HEK293T (cell line): ENCODE measurements around the gene LASP1.

Source experiments
- CTCF ChIA-PET: fragments of 350-600 bp; formaldehyde crosslinking; extraction: SDS; loops from one replicate; lab custom pipeline; 2021; ENCODE audit warnings: antibody characterized with exemption, inconsistent platforms; lab: Yijun Ruan, JAX
- POLR2A ChIA-PET: fragments of 350-600 bp; formaldehyde crosslinking; extraction: SDS; loops from one replicate; lab custom pipeline; 2020; ENCODE audit warnings: antibody characterized with exemption, inconsistent platforms; lab: Yijun Ruan, JAX
- DNase-seq: peaks from one replicate; pipeline ENCODE4 v3.0.0; 2012; ENCODE audit warnings: mixed read lengths; ENCODE audit errors: extremely low spot score
- ARNT ChIP-seq: fragments of 450-650 bp; IDR thresholded peaks from 2 replicates; pipeline ENCODE4 v1.6.1; 2017; ENCODE audit warnings: mild to moderate bottlenecking
- BHLHE40 ChIP-seq: fragments of 450-650 bp; IDR thresholded peaks from 2 replicates; pipeline ENCODE4 v1.6.1; 2016; ENCODE audit warnings: mild to moderate bottlenecking, moderate library complexity, borderline replicate concordance
- CTBP1 ChIP-seq: fragments of 450-650 bp; IDR thresholded peaks from 2 replicates; pipeline ENCODE4 v1.6.1; 2016; ENCODE audit warnings: borderline replicate concordance
- ELF4 ChIP-seq: fragments of 450-650 bp; IDR thresholded peaks from 2 replicates; pipeline ENCODE4 v1.6.1; 2017; ENCODE audit warnings: antibody characterized with exemption
- FOXA1 ChIP-seq: fragments of 450-650 bp; IDR thresholded peaks from 2 replicates; pipeline ENCODE4 v1.6.1; 2016; ENCODE audit warnings: mild to moderate bottlenecking
- FOXK2 ChIP-seq: fragments of 450-650 bp; IDR thresholded peaks from 2 replicates; pipeline ENCODE4 v1.6.1; 2016; ENCODE audit warnings: mild to moderate bottlenecking
- FOXM1 ChIP-seq: fragments of 450-650 bp; IDR thresholded peaks from 2 replicates; pipeline ENCODE4 v1.6.1; 2017; ENCODE audit warnings: mild to moderate bottlenecking, borderline replicate concordance
- HDGF ChIP-seq: fragments of 450-650 bp; IDR thresholded peaks from 2 replicates; pipeline ENCODE4 v1.6.1; 2017; ENCODE audit warnings: antibody characterized with exemption, borderline replicate concordance
- L3MBTL2 ChIP-seq: fragments of 450-650 bp; conservative IDR thresholded peaks from 2 replicates; pipeline ENCODE4 v1.6.1; 2016; ENCODE audit warnings: mild to moderate bottlenecking
- LEF1 ChIP-seq: fragments of 450-650 bp; IDR thresholded peaks from 2 replicates; pipeline ENCODE4 v1.6.1; 2017; ENCODE audit warnings: mild to moderate bottlenecking, borderline replicate concordance
- NFRKB ChIP-seq: fragments of 450-650 bp; IDR thresholded peaks from 2 replicates; pipeline ENCODE4 v1.6.1; 2016; ENCODE audit warnings: mild to moderate bottlenecking, moderate library complexity
- SP1 ChIP-seq: fragments of 450-650 bp; IDR thresholded peaks from 2 replicates; pipeline ENCODE4 v1.6.1; 2017
- SUZ12 ChIP-seq: fragments of 450-650 bp; IDR thresholded peaks from 2 replicates; pipeline ENCODE4 v1.6.1; 2016; ENCODE audit warnings: mild to moderate bottlenecking
- TARDBP ChIP-seq: fragments of 450-650 bp; IDR thresholded peaks from 2 replicates; pipeline ENCODE4 v1.6.1; 2016
- ZNF384 ChIP-seq: fragments of 450-650 bp; IDR thresholded peaks from 2 replicates; pipeline ENCODE4 v1.6.1; 2016
- TF ChIP-seq, protein P1 (sequence below): fragments of 450-650 bp; IDR thresholded peaks from 2 replicates; pipeline ENCODE4 v1.6.1; 2016

LASP1 gene, protein sequence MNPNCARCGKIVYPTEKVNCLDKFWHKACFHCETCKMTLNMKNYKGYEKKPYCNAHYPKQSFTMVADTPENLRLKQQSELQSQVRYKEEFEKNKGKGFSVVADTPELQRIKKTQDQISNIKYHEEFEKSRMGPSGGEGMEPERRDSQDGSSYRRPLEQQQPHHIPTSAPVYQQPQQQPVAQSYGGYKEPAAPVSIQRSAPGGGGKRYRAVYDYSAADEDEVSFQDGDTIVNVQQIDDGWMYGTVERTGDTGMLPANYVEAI

DNA sequence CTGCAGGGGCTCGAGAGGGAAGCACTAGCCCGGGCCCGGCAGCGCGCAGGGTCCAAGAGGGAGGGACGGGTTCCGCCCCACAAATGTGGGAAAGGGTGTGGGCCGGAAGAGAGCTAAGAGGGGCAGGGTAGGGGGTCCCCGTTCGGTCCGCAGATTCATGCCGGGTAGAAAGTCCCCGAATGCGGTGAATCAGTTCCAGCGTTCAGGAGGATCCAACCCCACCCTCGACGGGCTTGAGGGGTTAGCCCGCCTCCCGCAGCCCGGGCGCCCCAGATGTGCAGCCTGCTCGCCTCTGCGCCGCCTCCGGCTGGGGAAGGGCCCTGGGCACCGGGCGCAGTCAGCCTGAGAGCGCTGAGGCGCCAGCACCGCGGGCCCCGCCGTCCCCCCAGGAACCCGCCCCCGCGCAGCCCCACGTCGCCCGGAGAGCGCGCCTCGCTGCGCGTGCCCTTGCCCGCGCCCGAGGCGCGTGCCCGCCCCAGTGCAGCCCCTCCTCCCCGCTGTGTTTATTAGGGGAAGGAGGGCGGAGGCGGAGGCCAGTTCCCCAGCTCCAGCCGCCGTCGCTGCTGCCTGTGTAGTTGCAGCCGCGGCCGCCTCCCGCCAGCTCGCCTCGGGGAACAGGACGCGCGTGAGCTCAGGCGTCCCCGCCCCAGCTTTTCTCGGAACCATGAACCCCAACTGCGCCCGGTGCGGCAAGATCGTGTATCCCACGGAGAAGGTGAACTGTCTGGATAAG is at the start of gene LASP1:
LASP1 (plus strand) TSS at position 533 of the 733 bp plus-strand sequence; CDS start at position 665, 132 bp downstream.
- ChIA-PET POLR2A (interaction anchor here (0.9 to 8.4 kb wide), 24 partner anchors 8 to 305 kb away, joined by 3 to 125 read pairs (median 5); partner anchors contain the start of genes MLLT6, PSMB3 and RPL23), CTCF (interaction anchor here (0.6 to 1.3 kb wide), 3 partner anchors 11 to 284 kb away, joined by 3 read pairs; no protein-coding TSS in a partner anchor)
- peak; percentile 76 for DNase-seq
- no peak for TF ChIP-seq ZNF384
- TF ChIP-seq HDGF, result no peak
- TF ChIP-seq CTBP1, result no peak
- TF ChIP-seq BHLHE40, result no peak
- TF ChIP-seq SUZ12, result no peak
- TF ChIP-seq ELF4, result no peak
- no peak for TF ChIP-seq TARDBP
- no peak for TF ChIP-seq FOXA1

DNA sequence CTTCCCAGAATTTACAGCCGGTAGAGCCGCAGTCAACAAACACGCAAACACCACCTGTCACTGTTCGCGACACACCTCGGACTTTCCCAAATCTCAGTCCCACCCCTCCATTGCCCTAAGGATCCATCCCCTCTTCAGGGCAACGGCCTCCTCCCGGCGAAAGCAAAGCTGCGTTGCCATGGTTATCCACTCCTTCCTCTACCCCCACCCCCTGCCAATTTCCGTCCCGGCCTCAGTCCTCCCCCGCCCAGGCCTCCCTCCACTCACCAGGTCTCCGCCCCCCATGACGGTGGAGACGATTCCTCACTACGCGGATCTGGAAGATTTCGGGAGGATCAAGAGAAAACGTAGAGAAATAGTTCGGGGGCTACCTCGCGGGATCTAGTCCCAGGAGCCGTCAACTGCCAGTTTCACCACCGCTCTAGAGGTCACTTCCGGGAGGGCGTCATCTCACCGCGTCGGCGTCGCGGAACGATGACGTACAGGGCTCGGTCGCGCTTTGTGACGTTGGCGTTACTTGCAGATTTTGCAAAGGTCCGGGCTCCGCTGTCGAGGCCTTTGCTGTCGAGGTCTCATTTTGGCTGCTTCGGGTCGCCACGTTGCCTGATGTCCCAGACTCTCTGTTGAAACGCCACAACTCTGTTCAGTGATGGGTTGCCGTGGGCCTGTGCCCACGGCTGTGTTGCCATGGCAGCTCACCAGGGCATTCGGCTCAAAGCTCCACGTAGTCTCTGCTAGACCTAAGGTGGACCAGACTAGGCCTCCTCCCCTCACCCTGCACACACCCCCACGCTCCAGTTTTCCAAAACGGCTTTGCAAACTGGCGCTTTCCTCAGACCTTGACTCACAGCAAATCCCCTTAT is 44.7 kb upstream of the LASP1 start, which contains the start of gene CWC25:
CWC25 (minus strand) TSS at position 423 of the 863 bp plus-strand sequence; CDS start at position 285, 138 bp downstream.
- ChIA-PET POLR2A (interaction anchor here (0.6 to 2.6 kb wide), 13 partner anchors 9 to 375 kb away, joined by 3 to 27 read pairs (median 4); partner anchors contain the start of genes LASP1, PIP4K2B, PSMB3 and RPL19), CTCF (interaction anchor here (0.5 kb wide), 1 partner anchor 92 kb away, joined by 3 read pairs; no protein-coding TSS in a partner anchor)
- TF ChIP-seq FOXA1 (no peak), ZNF384 (no peak), TARDBP (no peak), BHLHE40 (no peak), NFRKB (peak; percentile 66), LEF1 (peak; percentile 34; the same call in 1 of the 2 replicates), L3MBTL2 (peak; percentile 77), ELF4 (peak; percentile 95)
- TF ChIP-seq, protein P1, sequence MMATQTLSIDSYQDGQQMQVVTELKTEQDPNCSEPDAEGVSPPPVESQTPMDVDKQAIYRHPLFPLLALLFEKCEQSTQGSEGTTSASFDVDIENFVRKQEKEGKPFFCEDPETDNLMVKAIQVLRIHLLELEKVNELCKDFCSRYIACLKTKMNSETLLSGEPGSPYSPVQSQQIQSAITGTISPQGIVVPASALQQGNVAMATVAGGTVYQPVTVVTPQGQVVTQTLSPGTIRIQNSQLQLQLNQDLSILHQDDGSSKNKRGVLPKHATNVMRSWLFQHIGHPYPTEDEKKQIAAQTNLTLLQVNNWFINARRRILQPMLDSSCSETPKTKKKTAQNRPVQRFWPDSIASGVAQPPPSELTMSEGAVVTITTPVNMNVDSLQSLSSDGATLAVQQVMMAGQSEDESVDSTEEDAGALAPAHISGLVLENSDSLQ, result peak; percentile 68
- peak; percentile 86 for DNase-seq

DNA sequence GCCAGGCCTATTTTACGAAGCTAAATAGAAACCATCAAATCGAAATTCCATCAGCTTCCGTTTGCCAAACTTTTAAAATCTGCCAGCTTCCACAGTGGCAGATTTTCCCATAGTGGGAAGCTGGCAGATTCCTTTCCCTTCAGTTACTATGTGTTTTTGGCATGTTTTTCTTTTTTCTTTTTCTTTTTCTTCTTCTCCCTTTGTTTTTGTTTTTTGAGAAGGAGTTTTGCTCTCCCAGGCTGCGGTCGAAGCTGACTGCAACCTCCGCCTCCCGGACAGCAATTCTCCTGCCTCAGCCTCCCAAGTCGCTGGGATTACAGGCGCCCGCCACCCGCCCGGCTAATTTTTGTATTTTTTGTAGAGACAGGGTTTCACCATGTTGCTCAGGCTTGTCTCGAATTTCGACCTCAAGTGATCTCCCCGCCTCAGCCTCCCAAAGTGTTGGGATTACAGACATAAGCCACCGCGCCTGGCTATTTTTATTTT is 44.1 kb upstream of the LASP1 start:
- DNase-seq, result no peak
- ChIA-PET CTCF (no interaction called here), POLR2A (interaction anchor here (0.8 to 2.6 kb wide), 12 partner anchors 9 to 374 kb away, joined by 3 to 27 read pairs (median 6); partner anchors contain the start of genes LASP1, PIP4K2B, PSMB3 and RPL19)
- TF ChIP-seq BHLHE40 (no peak), CTBP1 (no peak), FOXK2 (no peak), L3MBTL2 (no peak)

DNA sequence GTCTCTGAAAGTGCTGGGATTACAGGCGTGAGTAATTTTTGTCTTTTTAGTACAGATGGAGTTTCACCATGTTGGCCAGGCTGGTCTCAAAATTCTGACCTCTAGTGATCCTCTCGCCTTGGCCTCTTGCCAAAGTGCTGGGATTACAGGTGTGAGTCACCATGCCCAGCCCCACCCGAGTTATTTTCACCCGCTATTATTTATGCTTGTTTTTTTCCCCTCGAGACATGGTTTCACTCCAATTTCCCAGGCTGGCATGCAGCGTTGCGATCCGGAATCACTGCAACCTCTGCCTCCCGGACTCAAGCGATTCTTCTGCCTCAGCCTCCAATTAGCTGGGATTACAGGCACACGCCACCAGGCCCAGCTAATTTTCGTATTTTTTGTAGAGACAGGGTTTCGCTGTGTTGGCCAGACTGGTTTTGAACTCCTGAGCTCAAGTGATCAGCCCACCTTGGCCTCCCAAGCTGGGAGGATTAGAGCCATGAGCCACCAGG is 25.5 kb upstream of the LASP1 start:
- CTCF ChIA-PET, result no interaction called here
- POLR2A ChIA-PET, result interaction anchor here (1.0 to 9.2 kb wide), 5 partner anchors 9 to 92 kb away, joined by 4 to 73 read pairs (median 13); partner anchors contain the start of genes CWC25, LASP1, PSMB3 and RPL23
- no peak for DNase-seq
- no peak for TF ChIP-seq SP1
- no peak for TF ChIP-seq ZNF384
- no peak for TF ChIP-seq SUZ12
- TF ChIP-seq, protein P1, result no peak
- TF ChIP-seq LEF1, result no peak
- TF ChIP-seq FOXM1, result no peak
- TF ChIP-seq HDGF, result no peak
- TF ChIP-seq ARNT, result no peak
- TF ChIP-seq CTBP1, result no peak
- no peak for TF ChIP-seq TARDBP
- TF ChIP-seq FOXA1, result no peak
- no peak for TF ChIP-seq BHLHE40
- no peak for TF ChIP-seq NFRKB
- no peak for TF ChIP-seq ELF4
- no peak for TF ChIP-seq L3MBTL2

DNA sequence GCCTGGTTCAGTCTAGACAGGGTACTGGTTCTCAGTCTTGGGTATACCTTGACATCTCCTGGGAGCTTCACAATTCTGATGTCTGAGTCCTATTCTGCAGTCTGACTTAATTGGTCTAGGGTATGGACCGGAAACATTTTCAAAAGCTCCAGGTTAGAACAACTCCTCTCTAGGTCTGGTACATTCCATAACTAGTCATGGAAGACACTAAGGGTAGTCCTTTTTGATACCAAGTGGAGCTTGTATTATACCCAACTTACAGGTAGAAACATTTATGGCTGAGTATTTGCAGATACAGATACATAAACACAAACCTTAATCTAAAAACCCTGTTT is 21.3 kb upstream of the LASP1 start:
- CTCF ChIA-PET, result no interaction called here
- DNase-seq, result no peak
- POLR2A ChIA-PET, result interaction anchor here (1.0 to 3.0 kb wide), 6 partner anchors 13 to 138 kb away, joined by 3 to 16 read pairs (median 4); partner anchors contain the start of gene LASP1
- no peak for TF ChIP-seq ELF4
